HEK293 (cell line): ENCODE measurements around the gene KDM4B.

Experiments
- FEZF1 ChIP-seq: fragments of 450-650 bp; formaldehyde crosslinking; IDR thresholded peaks from 2 replicates; pipeline ENCODE4 v1.5.1; 2016; ENCODE audit warnings: missing biosample characterization, missing genetic modification characterization
- GLIS2 ChIP-seq: fragments of 450-650 bp; formaldehyde crosslinking; IDR thresholded peaks from 2 replicates; pipeline ENCODE4 v1.5.1; 2016; ENCODE audit warnings: missing biosample characterization, missing genetic modification characterization
- HOXA7 ChIP-seq: sonication (generic); formaldehyde crosslinking; IDR thresholded peaks from 2 replicates; pipeline ENCODE4 v1.8.1; 2022; ENCODE audit warnings: missing genetic modification reagents, borderline replicate concordance
- KLF1 ChIP-seq: fragments of 450-650 bp; formaldehyde crosslinking; IDR thresholded peaks from 2 replicates; pipeline ENCODE4 v1.5.1; 2016; ENCODE audit warnings: missing biosample characterization, missing genetic modification characterization
- PATZ1 ChIP-seq: fragments of 450-650 bp; formaldehyde crosslinking; IDR thresholded peaks from 2 replicates; pipeline ENCODE4 v1.5.1; 2016; ENCODE audit warnings: missing biosample characterization, missing genetic modification characterization
- PRDM4 ChIP-seq: fragments of 450-650 bp; formaldehyde crosslinking; IDR thresholded peaks from 2 replicates; pipeline ENCODE4 v1.5.1; 2017; ENCODE audit warnings: missing biosample characterization, missing genetic modification characterization
- SP2 ChIP-seq: fragments of 450-650 bp; formaldehyde crosslinking; IDR thresholded peaks from 2 replicates; pipeline ENCODE4 v1.5.1; 2016; ENCODE audit warnings: missing biosample characterization, missing genetic modification characterization
- SP7 ChIP-seq: fragments of 450-650 bp; formaldehyde crosslinking; IDR thresholded peaks from 2 replicates; pipeline ENCODE4 v1.5.1; 2016; ENCODE audit warnings: missing biosample characterization, missing genetic modification characterization
- YY1 ChIP-seq: fragments of 450-650 bp; formaldehyde crosslinking; IDR thresholded peaks from 2 replicates; pipeline ENCODE4 v1.5.1; 2018; ENCODE audit warnings: missing biosample characterization, missing genetic modification characterization
- ZBTB1 ChIP-seq: fragments of 450-650 bp; formaldehyde crosslinking; IDR thresholded peaks from 2 replicates; pipeline ENCODE4 v1.5.1; 2016; ENCODE audit warnings: missing biosample characterization, missing genetic modification characterization
- ZBTB11 ChIP-seq: fragments of 450-650 bp; formaldehyde crosslinking; conservative IDR thresholded peaks from 2 replicates; pipeline ENCODE4 v1.5.1; 2016; ENCODE audit warnings: low read depth, missing biosample characterization, missing genetic modification characterization
- ZNF175 ChIP-seq: fragments of 450-650 bp; formaldehyde crosslinking; IDR thresholded peaks from 2 replicates; pipeline ENCODE4 v1.5.1; 2016; ENCODE audit warnings: missing biosample characterization, missing genetic modification characterization
- ZNF214 ChIP-seq: fragments of 450-650 bp; formaldehyde crosslinking; IDR thresholded peaks from 2 replicates; pipeline ENCODE4 v1.5.1; 2017; ENCODE audit warnings: missing biosample characterization, mild to moderate bottlenecking, missing genetic modification characterization, borderline replicate concordance
- ZNF266 ChIP-seq: fragments of 450-650 bp; formaldehyde crosslinking; IDR thresholded peaks from 2 replicates; pipeline ENCODE4 v1.5.1; 2016; ENCODE audit warnings: missing biosample characterization, missing genetic modification characterization, low read depth
- ZNF311 ChIP-seq: fragments of 450-650 bp; formaldehyde crosslinking; IDR thresholded peaks from 2 replicates; pipeline ENCODE4 v1.5.1; 2017; ENCODE audit warnings: missing biosample characterization, missing genetic modification characterization, borderline replicate concordance
- ZNF350 ChIP-seq: fragments of 450-650 bp; formaldehyde crosslinking; IDR thresholded peaks from 2 replicates; pipeline ENCODE4 v1.5.0; 2017; ENCODE audit warnings: missing biosample characterization, mild to moderate bottlenecking, missing genetic modification characterization
- ZNF362 ChIP-seq: fragments of 450-650 bp; formaldehyde crosslinking; IDR thresholded peaks from 2 replicates; pipeline ENCODE4 v1.5.1; 2016; ENCODE audit warnings: missing biosample characterization, missing genetic modification characterization
- ZNF423 ChIP-seq: fragments of 450-650 bp; formaldehyde crosslinking; IDR thresholded peaks from 2 replicates; pipeline ENCODE4 v1.5.1; 2016; ENCODE audit warnings: missing biosample characterization, missing genetic modification characterization
- ZNF473 ChIP-seq: fragments of 450-650 bp; formaldehyde crosslinking; IDR thresholded peaks from 2 replicates; pipeline ENCODE4 v1.5.1; 2017; ENCODE audit warnings: missing biosample characterization, missing genetic modification characterization
- ZNF544 ChIP-seq: fragments of 450-650 bp; formaldehyde crosslinking; IDR thresholded peaks from 2 replicates; pipeline ENCODE4 v1.5.0; 2017; ENCODE audit warnings: missing biosample characterization, missing genetic modification characterization
- ZNF600 ChIP-seq: fragments of 450-650 bp; formaldehyde crosslinking; IDR thresholded peaks from 2 replicates; pipeline ENCODE4 v1.5.1; 2016; ENCODE audit warnings: missing biosample characterization, missing genetic modification characterization
- ZNF610 ChIP-seq: fragments of 450-650 bp; formaldehyde crosslinking; IDR thresholded peaks from 2 replicates; pipeline ENCODE4 v1.5.1; 2016; ENCODE audit warnings: missing biosample characterization, missing genetic modification characterization, borderline replicate concordance
- ZNF664 ChIP-seq: fragments of 450-650 bp; formaldehyde crosslinking; IDR thresholded peaks from 2 replicates; pipeline ENCODE4 v1.5.1; 2016; ENCODE audit warnings: missing biosample characterization, missing genetic modification characterization
- ZNF76 ChIP-seq: fragments of 450-650 bp; formaldehyde crosslinking; IDR thresholded peaks from 2 replicates; pipeline ENCODE4; 2016; ENCODE audit warnings: low read depth, missing biosample characterization, missing genetic modification characterization, borderline replicate concordance

Gene KDM4B

GRCh38 chr19:5154129-5154798 is 185.4 kb downstream of the KDM4B start (continued):
- TF ChIP-seq ZBTB11 (tag by site-specific recombination) (no peak), ZNF664 (tag by site-specific recombination) (no peak), ZNF423 (tag by site-specific recombination) (no peak), PRDM4 (tag by site-specific recombination) (no peak), ZNF311 (tag by site-specific recombination) (no peak), ZNF473 (tag by site-specific recombination) (no peak), FEZF1 (tag by site-specific recombination) (no peak), ZNF175 (tag by site-specific recombination) (no peak), ZNF266 (no peak), YY1 (tag by site-specific recombination) (no peak), ZBTB1 (tag by site-specific recombination) (no peak), ZNF610 (tag by site-specific recombination) (no peak), ZNF214 (no peak), SP7 (tag by site-specific recombination) (0 out of 2 replicates have a peak, but pooled peaks have one; percentile 11), HOXA7 (CRISPR knock-in tag) (no peak), PATZ1 (peak; percentile 46; the same call in 1 of the 2 replicates), ZNF362 (tag by site-specific recombination) (no peak), ZNF350 (tag by site-specific recombination) (no peak), ZNF600 (tag by site-specific recombination) (0 out of 2 replicates have a peak, but pooled peaks have one; percentile 24), ZNF76 (tag by site-specific recombination) (0 out of 2 replicates have a peak, but pooled peaks have one; percentile 17), SP2 (tag by site-specific recombination) (no peak), KLF1 (0 out of 2 replicates have a peak, but pooled peaks have one; percentile 16), ZNF544 (no peak), GLIS2 (no peak)
